ENCODE data around the gene FBF1.

DNA sequence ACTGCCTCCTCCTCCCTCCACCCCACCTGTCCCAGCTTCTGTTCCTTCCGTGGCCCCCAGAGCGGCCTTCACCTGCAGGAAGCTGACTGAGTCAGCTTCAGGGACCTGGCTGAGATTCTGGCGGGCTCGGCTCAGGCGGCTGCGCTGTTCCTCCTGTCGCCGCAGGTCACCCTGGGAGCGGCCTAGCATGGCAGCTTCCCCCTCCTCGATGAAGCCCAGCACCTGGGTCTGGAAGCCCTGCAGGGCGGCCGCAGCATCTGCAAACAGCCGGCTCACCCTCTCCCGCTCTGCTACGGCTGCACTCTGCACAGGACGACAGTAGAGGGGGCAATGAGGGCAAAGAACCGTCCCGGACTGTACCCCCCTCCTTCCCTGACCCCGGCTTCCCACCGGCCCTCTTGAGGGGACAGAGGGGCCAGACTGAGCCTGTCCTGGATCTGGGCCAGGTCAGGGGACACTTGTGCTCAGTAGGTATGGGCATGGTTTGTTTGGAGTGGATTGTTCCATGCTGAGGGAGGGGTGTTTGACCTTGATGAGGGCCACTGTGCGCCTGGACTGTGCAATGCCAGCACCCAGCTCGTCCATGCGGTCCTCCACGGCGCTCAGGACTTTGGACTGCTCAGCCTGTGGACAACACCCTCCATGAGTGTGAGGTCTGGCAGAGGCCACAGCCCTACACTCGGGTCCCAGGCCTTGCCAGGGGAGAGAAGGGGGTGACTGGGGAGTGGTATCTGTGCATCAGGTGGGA lies 64.5 kb downstream of the FBF1 start:
- TF ChIP-seq, protein P1, sequence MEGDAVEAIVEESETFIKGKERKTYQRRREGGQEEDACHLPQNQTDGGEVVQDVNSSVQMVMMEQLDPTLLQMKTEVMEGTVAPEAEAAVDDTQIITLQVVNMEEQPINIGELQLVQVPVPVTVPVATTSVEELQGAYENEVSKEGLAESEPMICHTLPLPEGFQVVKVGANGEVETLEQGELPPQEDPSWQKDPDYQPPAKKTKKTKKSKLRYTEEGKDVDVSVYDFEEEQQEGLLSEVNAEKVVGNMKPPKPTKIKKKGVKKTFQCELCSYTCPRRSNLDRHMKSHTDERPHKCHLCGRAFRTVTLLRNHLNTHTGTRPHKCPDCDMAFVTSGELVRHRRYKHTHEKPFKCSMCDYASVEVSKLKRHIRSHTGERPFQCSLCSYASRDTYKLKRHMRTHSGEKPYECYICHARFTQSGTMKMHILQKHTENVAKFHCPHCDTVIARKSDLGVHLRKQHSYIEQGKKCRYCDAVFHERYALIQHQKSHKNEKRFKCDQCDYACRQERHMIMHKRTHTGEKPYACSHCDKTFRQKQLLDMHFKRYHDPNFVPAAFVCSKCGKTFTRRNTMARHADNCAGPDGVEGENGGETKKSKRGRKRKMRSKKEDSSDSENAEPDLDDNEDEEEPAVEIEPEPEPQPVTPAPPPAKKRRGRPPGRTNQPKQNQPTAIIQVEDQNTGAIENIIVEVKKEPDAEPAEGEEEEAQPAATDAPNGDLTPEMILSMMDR (IDR thresholded peaks at IDR 0.05; ENCODE audit: extremely low read depth in 1 of 2, insufficient read depth in 1 of 2, low read depth in 1 of 2, low read length in 2 of 2), result peak in 1 of 2 donors; percentile 41
- TF ChIP-seq GATA2 (IDR thresholded peaks at IDR 0.05; ENCODE audit: insufficient read depth, insufficient read length, low read depth, low read length), result no peak
- no peak for TF ChIP-seq POLR2A (IDR thresholded peaks at IDR 0.05; ENCODE audit: low read depth, low read length)
- no peak for TF ChIP-seq FOS (IDR thresholded peaks at IDR 0.05; ENCODE audit: borderline replicate concordance, insufficient read depth, low read length)
- TF ChIP-seq MAX (IDR thresholded peaks at IDR 0.05; ENCODE audit: insufficient read depth, insufficient read length), result no peak
- peak; percentile 55 for TF ChIP-seq POLR2AphosphoS5 (IDR thresholded peaks at IDR 0.05; ENCODE audit: insufficient read depth, low read depth, low read length)
- TF ChIP-seq JUN (IDR thresholded peaks at IDR 0.05; ENCODE audit: borderline replicate concordance, insufficient read depth, insufficient read length, low read depth), result no peak
- TF ChIP-seq EZH2 (IDR thresholded peaks at IDR 0.05; ENCODE audit: borderline replicate concordance, low read depth, low read length, severe bottlenecking), result no peak

All from endothelial cell of umbilical vein (primary cell).